Kidney (tissue), 14 donors: ENCODE measurements around the gene EBF3. TPM values are rescaled to one million over a fixed set of nuclear protein-coding genes. Genes with fewer than 3 reads are reported as not detected.
A peak's percentile ranks its signal among the peaks of the same experiment; 100 is the strongest.

ENCODE experiments used
- DNase-seq, 5 donors: peaks; one replicate each; pipeline ENCODE4 v3.0.0-alpha.2; 2013 to 2020
- FAIRE-seq: peaks from 2 replicates; lab custom pipeline; 2012; peaks lifted over from hg19 to GRCh38; lab: Jason Lieb, UNC
- H3K27ac ChIP-seq, 2 donors: one replicate each; pipeline ENCODE4 v1.7.0; 2013; ENCODE audit warnings: low read depth in 2 of 2, low read length in 2 of 2, inconsistent platforms in 1 of 2
- H3K27me3 ChIP-seq: one replicate; pipeline ENCODE4 v1.7.1; 2013; ENCODE audit warnings: low read length, inconsistent platforms; ENCODE audit not compliant: control insufficient read depth, insufficient read depth
- H3K36me3 ChIP-seq, 3 donors: one replicate each; pipeline versions ENCODE4 v1.7.0 to v1.7.1; 2013; ENCODE audit warnings: low read length in 3 of 3, control low read depth in 1 of 3, inconsistent platforms in 1 of 3; ENCODE audit not compliant: insufficient read depth in 3 of 3, control insufficient read depth in 2 of 3
- H3K4me1 ChIP-seq, 3 donors: one replicate each; pipeline versions ENCODE4 v1.7.0 to v1.7.1; 2013; ENCODE audit warnings: low read length in 3 of 3, inconsistent platforms in 1 of 3, low read depth in 1 of 3; ENCODE audit not compliant: control insufficient read depth in 2 of 3, insufficient read depth in 2 of 3
- H3K4me3 ChIP-seq, 3 donors: one replicate each; pipeline versions ENCODE4 v1.7.0 to v1.8.1; 2013; ENCODE audit warnings: low read length in 3 of 3, control low read depth in 1 of 3, inconsistent platforms in 1 of 3
- H3K9ac ChIP-seq, 3 donors: one replicate each; pipeline versions ENCODE4 v1.7.0 to v1.7.1; 2013; ENCODE audit warnings: low read length in 3 of 3, control low read depth in 1 of 3, inconsistent platforms in 1 of 3
- H3K9me3 ChIP-seq, 3 donors: one replicate each; pipeline versions ENCODE4 v1.7.0 to v1.7.1; 2013; ENCODE audit warnings: low read length in 3 of 3, control low read depth in 1 of 3, inconsistent platforms in 1 of 3; ENCODE audit not compliant: control insufficient read depth in 2 of 3, insufficient read depth in 1 of 3
- intact Hi-C: fragments of 100-400 bp; cut with DNase I; formaldehyde crosslinking; loops from one replicate; pipeline ENCODE4 v1.11.1; 2022
- polyA plus RNA-seq: library from polyadenylated mRNA; stranded (reverse); fragments of 350-450 nt; fragmentation: Illumina TruSeq; extraction: RNeasy Lipid Tissue Mini Kit (QIAGEN cat#74804); gene quantifications from one replicate; pipeline ENCODE4 v1.2.3, GENCODE V29; 2014; ENCODE audit warnings: low read depth, low replicate concordance; ENCODE audit not compliant: insufficient read depth
- total RNA-seq: library from RNA; stranded (reverse); fragmentation: NEBNext Ultra II Directional; extraction: Animal tissue kit (Norgen Biotek cat#: 25700); gene quantifications from one replicate; pipeline ENCODE4 v1.2.1, GENCODE V29; 2021
- TF ChIP-seq, protein P1 (sequence below): IDR thresholded peaks from 3 replicates; pipeline ENCODE4 v1.5.1; 2012; ENCODE audit warnings: mild to moderate bottlenecking, moderate library complexity, borderline replicate concordance; ENCODE audit not compliant: insufficient read depth; ENCODE audit errors: extremely low read depth
- donor health status: control.
- donor health status: control.
- donor health status: control.
- donor health status: control.
- donor health status: control.
- donor health status: DM: yes; HTN: yes; CAD: no.
- donor health status: Normal renal cell carcinoma (clear cell type).

EBF3 gene
- total and polyA plus RNA-seq, 2 donors from 2014 or later: 0.09 to 0.98 TPM

DNA sequence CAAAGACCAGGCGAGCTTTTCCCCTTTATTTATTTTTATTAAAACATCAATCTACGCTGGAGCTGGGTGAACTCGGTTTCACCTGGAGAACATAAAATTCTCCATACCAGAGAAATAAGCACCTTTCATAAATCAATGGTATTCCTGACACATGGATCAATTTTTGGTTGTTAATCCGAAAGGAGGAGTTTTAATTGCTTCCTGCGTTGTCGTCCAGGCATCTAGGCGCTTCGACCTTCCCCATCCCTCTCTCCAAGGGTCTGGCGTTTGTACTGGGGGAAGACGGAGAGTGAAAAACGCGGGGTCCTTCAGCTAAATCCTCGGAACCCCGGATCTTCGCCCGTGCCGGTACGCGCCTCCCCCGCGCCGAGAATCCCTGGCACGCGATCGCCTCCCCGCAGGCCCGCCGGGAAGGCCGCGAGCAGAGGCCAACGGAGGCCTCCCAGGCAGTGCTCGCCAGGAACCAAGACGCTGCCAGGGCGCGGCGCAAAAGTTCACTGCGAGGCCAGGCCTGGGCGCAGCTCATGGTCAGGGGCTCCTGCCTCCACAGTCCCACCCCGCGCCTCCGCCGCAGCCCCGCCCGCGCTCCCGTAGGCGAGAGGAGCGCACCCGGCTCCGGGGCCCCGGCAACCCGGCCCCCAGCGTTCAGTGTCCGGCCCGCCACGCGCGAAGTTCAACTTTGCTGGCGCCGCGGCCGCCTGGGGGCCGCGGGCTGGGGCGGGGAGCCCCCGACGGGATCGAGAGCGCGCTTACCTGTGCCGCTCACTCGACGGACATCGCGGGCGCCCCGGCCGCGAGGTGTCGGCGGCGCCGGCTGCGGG, 8.3 kb upstream of the EBF3 start:
- intact Hi-C loops: no loop called here
- FAIRE-seq (no peak), DNase-seq (peak in 2 of 5 donors; percentile 44 to 46)

DNA sequence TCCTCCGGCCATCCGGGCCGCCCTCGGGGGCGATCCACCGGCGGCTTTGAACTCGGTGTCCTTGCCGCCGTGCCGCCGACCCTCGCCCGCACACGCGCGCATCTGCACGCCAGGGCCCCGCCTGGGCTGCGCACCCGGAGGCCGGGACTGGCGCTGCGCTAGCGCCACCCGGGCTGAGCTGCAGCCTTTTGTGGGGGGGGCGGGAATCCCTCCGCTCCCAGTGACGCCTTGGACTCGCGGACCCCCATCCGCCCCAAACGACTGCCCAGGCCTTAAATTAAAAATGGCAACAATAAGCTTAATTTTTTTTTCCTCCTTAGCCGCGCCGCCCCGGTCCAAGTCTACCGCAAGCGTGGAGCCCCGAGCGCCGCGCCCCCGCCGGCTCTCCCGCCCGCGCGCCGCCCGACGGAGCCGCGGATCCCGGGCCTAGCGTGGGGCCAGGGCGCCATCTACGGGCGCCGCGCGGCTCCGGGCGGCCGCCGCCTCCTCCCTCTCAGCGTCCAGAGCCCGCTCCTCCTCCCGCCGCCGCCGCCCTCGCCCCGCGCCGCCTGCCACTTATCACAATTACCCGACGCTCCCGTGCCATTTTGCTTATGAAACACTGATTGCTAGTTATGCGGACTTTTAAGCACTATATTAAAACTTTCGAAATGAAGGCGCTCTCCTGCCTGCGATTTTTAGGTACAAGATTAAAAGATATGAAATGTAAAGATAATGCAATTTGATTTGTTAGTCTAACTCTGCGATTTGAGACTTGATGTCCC, 7.5 kb upstream of the EBF3 start:
- no peak overlapping the region for H3K27ac ChIP-seq
- peaks cover 45% of the 10 kb centered on the region for H3K27me3 ChIP-seq
- FAIRE-seq (no peak), DNase-seq (peak in 4 of 5 donors; percentile 68 to 87 (median 76))
- H3K4me3 ChIP-seq: no peak overlapping the region
- no peaks in the 10 kb centered on the region for H3K4me1 ChIP-seq
- no peaks in the 10 kb centered on the region for H3K36me3 ChIP-seq
- intact Hi-C loops: no loop called here
- H3K9me3 ChIP-seq: no peaks in the 10 kb centered on the region
- TF ChIP-seq, protein P1, sequence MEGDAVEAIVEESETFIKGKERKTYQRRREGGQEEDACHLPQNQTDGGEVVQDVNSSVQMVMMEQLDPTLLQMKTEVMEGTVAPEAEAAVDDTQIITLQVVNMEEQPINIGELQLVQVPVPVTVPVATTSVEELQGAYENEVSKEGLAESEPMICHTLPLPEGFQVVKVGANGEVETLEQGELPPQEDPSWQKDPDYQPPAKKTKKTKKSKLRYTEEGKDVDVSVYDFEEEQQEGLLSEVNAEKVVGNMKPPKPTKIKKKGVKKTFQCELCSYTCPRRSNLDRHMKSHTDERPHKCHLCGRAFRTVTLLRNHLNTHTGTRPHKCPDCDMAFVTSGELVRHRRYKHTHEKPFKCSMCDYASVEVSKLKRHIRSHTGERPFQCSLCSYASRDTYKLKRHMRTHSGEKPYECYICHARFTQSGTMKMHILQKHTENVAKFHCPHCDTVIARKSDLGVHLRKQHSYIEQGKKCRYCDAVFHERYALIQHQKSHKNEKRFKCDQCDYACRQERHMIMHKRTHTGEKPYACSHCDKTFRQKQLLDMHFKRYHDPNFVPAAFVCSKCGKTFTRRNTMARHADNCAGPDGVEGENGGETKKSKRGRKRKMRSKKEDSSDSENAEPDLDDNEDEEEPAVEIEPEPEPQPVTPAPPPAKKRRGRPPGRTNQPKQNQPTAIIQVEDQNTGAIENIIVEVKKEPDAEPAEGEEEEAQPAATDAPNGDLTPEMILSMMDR: peak; percentile 61
- no peak overlapping the region for H3K9ac ChIP-seq

More for the DNA sequence above, 8.3 kb upstream of the EBF3 start:
- no peaks in the 10 kb centered on the region for H3K4me1 ChIP-seq
- no peaks in the 10 kb centered on the region for H3K9me3 ChIP-seq
- TF ChIP-seq, protein P1: no peak
- H3K36me3 ChIP-seq: no peaks in the 10 kb centered on the region
- peak overlapping the region in 1 of 3 donors; percentile 3 for H3K4me3 ChIP-seq
- no peak overlapping the region for H3K27ac ChIP-seq
- H3K27me3 ChIP-seq: peaks cover 42% of the 10 kb centered on the region
- no peak overlapping the region for H3K9ac ChIP-seq

- no peaks in the 10 kb centered on the region for H3K4me1 ChIP-seq
- H3K4me3 ChIP-seq: no peak overlapping the region
- FAIRE-seq (no peak), DNase-seq (peak in 2 of 5 donors; percentile 33 to 36)
- H3K27ac ChIP-seq: no peak overlapping the region
- intact Hi-C loops: no loop called here
- no peak overlapping the region for H3K9ac ChIP-seq
- H3K36me3 ChIP-seq: no peaks in the 10 kb centered on the region
- TF ChIP-seq, protein P1: no peak
- peaks cover 54% of the 10 kb centered on the region for H3K27me3 ChIP-seq
- no peaks in the 10 kb centered on the region for H3K9me3 ChIP-seq
Observed at GRCh38 chr10:129970465-129971364, 6.6 kb upstream of the EBF3 start.
